Lung (tissue), 16 donors: ENCODE measurements around the gene TM4SF1. TPM values are rescaled to one million over a fixed set of nuclear protein-coding genes. Genes with fewer than 3 reads are reported as not detected.

Experiments
- ATAC-seq: fragments of 200-7000 bp; cut with Tn5 transposase; one replicate; pipeline ENCODE4 v1.9.1; 2020; ENCODE audit warnings: moderate number of reproducible peaks; ENCODE audit not compliant: insufficient read depth, low FRiP score
- DNase-seq, 3 donors: peaks; one replicate each; pipeline ENCODE4 v3.0.0-alpha.2; 2013 to 2017
- H3K27ac ChIP-seq, 2 donors: one replicate each; pipeline ENCODE4 v1.5.1; 2013; ENCODE audit warnings: mild to moderate bottlenecking in 2 of 2, moderate library complexity in 2 of 2, control low read depth in 1 of 2, inconsistent platforms in 1 of 2, low read depth in 1 of 2, low read length in 1 of 2
- H3K27me3 ChIP-seq, 3 donors: one replicate each; pipeline ENCODE4 v1.5.1; 2013; ENCODE audit warnings: low read length in 2 of 3; ENCODE audit not compliant: control insufficient read depth in 3 of 3, insufficient read depth in 3 of 3
- H3K36me3 ChIP-seq, 4 donors: one replicate each; pipeline ENCODE4 v1.5.1; 2013; ENCODE audit warnings: low read length in 4 of 4, mild to moderate bottlenecking in 1 of 4, moderate library complexity in 1 of 4; ENCODE audit not compliant: control insufficient read depth in 4 of 4, insufficient read depth in 4 of 4
- H3K4me1 ChIP-seq, 5 donors: one replicate each; pipeline ENCODE4 v1.5.1; 2013; ENCODE audit warnings: low read length in 5 of 5, mild to moderate bottlenecking in 2 of 5, moderate library complexity in 1 of 5; ENCODE audit not compliant: control insufficient read depth in 5 of 5, insufficient read depth in 5 of 5
- H3K4me3 ChIP-seq: one replicate; pipeline ENCODE4 v1.5.1; 2013; ENCODE audit warnings: mild to moderate bottlenecking, control low read depth, moderate library complexity
- H3K9ac ChIP-seq, 2 donors: one replicate each; pipeline ENCODE4 v1.5.1; 2013; ENCODE audit warnings: low read length in 2 of 2, control low read depth in 1 of 2; ENCODE audit not compliant: insufficient read depth in 1 of 2
- H3K9me3 ChIP-seq, 4 donors: one replicate each; pipeline ENCODE4 v1.5.1; 2013; ENCODE audit warnings: low read length in 3 of 4, mild to moderate bottlenecking in 1 of 4, moderate library complexity in 1 of 4; ENCODE audit not compliant: control insufficient read depth in 4 of 4, insufficient read depth in 3 of 4
- CTCF ChIP-seq: IDR thresholded peaks from 2 replicates; pipeline ENCODE4 v1.5.1; 2012; ENCODE audit warnings: mild to moderate bottlenecking; ENCODE audit errors: control extremely low read depth, extremely low read depth
- WGBS, 2 donors: extraction: QIAGEN DNeasy Blood & Tissue Kit; methylation state at CpG; one replicate each; pipeline ENCODE4 v1.1.7; 2013; 5-methylcytosine and 5-hydroxymethylcytosine counted together
- long read RNA-seq, 5 donors: transcript quantifications; one replicate each; lab custom pipeline, GENCODE V29; 2026
- polyA plus RNA-seq, 2 donors: library from polyadenylated mRNA; stranded (reverse); fragments of 200-250 nt; gene quantifications; one replicate each; pipeline ENCODE4 v1.2.1, GENCODE V29; 2013
- total RNA-seq, 2 donors: library from RNA; depleted of rRNA in 1 of 2; stranded (reverse); fragments of >200 nt in 1 of 2; gene quantifications; one replicate each; pipeline ENCODE4 v1.2.1, GENCODE V29; 2014 to 2021
- donor health status: control.
- donor health status: control.
- donor health status: Bipolar disorder and iron deficiency.
- donor health status: healthy.
- donor health status: DM: yes; HTN: yes; CAD: no.

Gene TM4SF1
- 100 to 1,000 TPM; 177 to 281 TPM for total RNA-seq
- polyA plus RNA-seq: 100 to 1,000 TPM; 215 to 261 TPM
- long read RNA-seq, donor 1, transcript TM4SF1-201 (5 exons, 1,771 nt): major isoform, 69 of 80 reads
- long read RNA-seq, donor 1, partial matches to known transcripts: 11 of 80 reads
- long read RNA-seq, donor 1, other reads (novel, unspliced or antisense): 0 of 80 reads
- long read RNA-seq, donor 2, transcript TM4SF1-201 (5 exons, 1,771 nt): major isoform, 35 of 47 reads
- long read RNA-seq, donor 2, partial matches to known transcripts: 10 of 47 reads
- long read RNA-seq, donor 2, other reads (novel, unspliced or antisense): 0 of 47 reads
- long read RNA-seq, donor 3, transcript TM4SF1-201 (5 exons, 1,771 nt): major isoform, 29 of 53 reads
- long read RNA-seq, donor 3, partial matches to known transcripts: 24 of 53 reads
- long read RNA-seq, donor 3, other reads (novel, unspliced or antisense): 0 of 53 reads
- long read RNA-seq, donor 4, transcript TM4SF1-201 (5 exons, 1,771 nt): major isoform, 26 of 28 reads
- long read RNA-seq, donor 4, partial matches to known transcripts: 0 of 28 reads
- long read RNA-seq, donor 4, other reads (novel, unspliced or antisense): 0 of 28 reads
- long read RNA-seq, donor 5, transcript TM4SF1-201 (5 exons, 1,771 nt): major isoform, 50 of 52 reads
- long read RNA-seq, donor 5, partial matches to known transcripts: 0 of 52 reads
- long read RNA-seq, donor 5, other reads (novel, unspliced or antisense): 0 of 52 reads

- WGBS, 2 donors: 22 to 38% methylated on average over 15 of the region's 15 CpGs
- H3K27ac ChIP-seq: peak within 1 kb of the TSS; percentile 87 to 96
- ATAC-seq: peak; percentile 80
- H3K9ac ChIP-seq: peak within 1 kb of the TSS in 1 of 2 donors; percentile 75
- TF ChIP-seq CTCF: no peak
- H3K4me3 ChIP-seq: peak within 1 kb of the TSS; percentile 68
- H3K27me3 ChIP-seq: no peaks in the 10 kb centered on the region
- H3K36me3 ChIP-seq: peaks cover 0 to 2% (median 0%) of the 10 kb centered on the region in 4 donors
- DNase-seq: peak; percentile 44 to 82 (median 73)
- H3K4me1 ChIP-seq: peaks cover 7 to 25% (median 18%) of the 10 kb centered on the region in 5 donors
- H3K9me3 ChIP-seq: peaks cover 0 to 2% (median 0%) of the 10 kb centered on the region in 4 donors
These were observed at the start of gene TM4SF1 for GRCh38 chr3:149377408-149378364. TM4SF1 (minus strand) TSS chr3:149377649; CDS start chr3:149377547, 102 bp downstream.

- Histone ChIP-seq H3K4me3 (no peak overlapping the region), H3K9me3 (no peaks in the 10 kb centered on the region), H3K36me3 (no peaks in the 10 kb centered on the region), H3K4me1 (peaks cover 0 to 4% (median 0%) of the 10 kb centered on the region in 5 donors), H3K27me3 (no peaks in the 10 kb centered on the region), H3K9ac (no peak overlapping the region), H3K27ac (no peak overlapping the region)
- TF ChIP-seq CTCF: no peak
- no peak for DNase-seq
- WGBS, 2 donors: 50 to 77% methylated on average over 2 of the region's 2 CpGs
- ATAC-seq: no peak
These were observed 48.9 kb upstream of the TM4SF1 start for GRCh38 chr3:149426325-149426724.

DNA sequence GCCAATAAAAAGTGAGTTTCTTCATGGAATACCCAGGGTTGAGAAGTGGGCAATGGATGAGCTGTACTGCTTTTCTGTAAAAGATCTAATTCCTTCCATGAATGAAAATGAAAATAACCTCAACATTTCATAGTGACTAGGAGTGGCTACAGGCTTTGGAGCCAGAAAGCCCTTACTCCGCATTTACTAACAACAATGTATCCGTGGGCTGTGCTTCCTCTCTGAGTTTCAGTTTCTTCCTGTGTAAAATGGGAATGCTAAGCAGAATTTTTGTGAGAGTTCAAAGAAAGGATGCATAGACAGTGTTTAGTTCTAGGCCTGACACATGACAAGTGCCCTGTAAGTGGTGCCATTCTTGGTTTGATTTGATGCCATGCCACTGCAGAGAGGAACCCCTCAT, 47.5 kb upstream of the TM4SF1 start:
- H3K4me3 ChIP-seq: no peak overlapping the region
- DNase-seq (no peak), ATAC-seq (no peak)
- peak overlapping the region in 1 of 2 donors; percentile 9 for H3K27ac ChIP-seq
- H3K9ac ChIP-seq: no peak overlapping the region
- no peaks in the 10 kb centered on the region for H3K9me3 ChIP-seq
- no peak for TF ChIP-seq CTCF
- peaks cover 0 to 4% (median 0%) of the 10 kb centered on the region in 5 donors for H3K4me1 ChIP-seq
- H3K36me3 ChIP-seq: no peaks in the 10 kb centered on the region
- WGBS, 2 donors: 42% methylated on average over 2 of the region's 2 CpGs
- H3K27me3 ChIP-seq: no peaks in the 10 kb centered on the region
